ENCODE measurements around the gene CLCNKA. TPM values are rescaled to one million over a fixed set of nuclear protein-coding genes. Genes with fewer than 3 reads are reported as not detected.
"Not testable (repeated sequence)": the region's sequence is repeated elsewhere in the genome, so short reads cannot be mapped to it uniquely, and the experiment has no call there.

Gene CLCNKA
- polyA plus RNA-seq (2012; ENCODE audit: insufficient read depth, insufficient read length): not detected

DNA sequence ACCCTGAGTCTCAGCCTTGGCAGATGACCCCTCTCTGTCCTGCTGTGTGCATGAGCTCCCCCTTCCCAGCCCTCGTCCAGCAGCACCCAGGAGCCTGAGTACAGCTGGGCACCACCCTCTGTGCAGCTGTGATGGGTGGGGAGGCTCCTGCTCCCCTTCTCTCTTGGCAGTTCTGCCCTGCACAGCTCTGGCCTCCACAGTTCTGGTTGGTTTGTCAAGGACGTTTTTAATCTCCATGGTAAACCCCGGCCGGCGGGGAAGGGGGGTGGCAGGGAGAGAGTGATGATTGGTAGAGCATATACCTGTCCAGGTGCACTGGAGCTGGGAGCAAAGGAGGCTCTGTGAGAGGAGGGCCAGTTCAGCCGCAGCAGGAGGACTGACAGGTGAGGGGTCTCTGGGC lies at the start of gene CLCNKA:
TSS of gene CLCNKA (plus strand) at position 356 of the 400 bp plus-strand sequence. CDS start 584 bp downstream, outside the sequence.
- no peak within 1 kb of the TSS for H3K4me3 ChIP-seq (ENCODE audit: low read length)
- DNase-seq (ENCODE audit: low read depth, low spot score): no peak

DNA sequence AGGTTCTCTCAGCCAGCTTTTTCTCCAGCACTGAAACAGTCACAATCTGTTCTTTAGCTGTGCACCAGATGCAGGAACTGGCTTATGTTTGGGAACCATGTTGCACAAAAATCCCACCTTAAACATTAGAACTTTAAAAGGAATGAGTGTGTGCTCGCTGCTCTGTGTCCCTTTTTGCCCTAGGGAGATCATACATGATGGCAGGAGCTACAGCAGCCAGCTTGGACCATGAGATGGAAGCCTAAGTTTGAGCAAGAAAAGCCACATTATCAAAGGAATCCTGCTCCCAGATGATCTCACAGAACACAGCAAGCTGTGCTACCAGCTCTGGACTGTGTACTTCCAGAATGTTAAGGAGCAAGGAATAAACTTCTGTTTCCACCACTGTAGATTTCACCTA lies 49.4 kb upstream of the CLCNKA start:
- no peak for DNase-seq (ENCODE audit: low read depth, low spot score)
- H3K4me3 ChIP-seq (ENCODE audit: low read length): no peak overlapping the region

DNA sequence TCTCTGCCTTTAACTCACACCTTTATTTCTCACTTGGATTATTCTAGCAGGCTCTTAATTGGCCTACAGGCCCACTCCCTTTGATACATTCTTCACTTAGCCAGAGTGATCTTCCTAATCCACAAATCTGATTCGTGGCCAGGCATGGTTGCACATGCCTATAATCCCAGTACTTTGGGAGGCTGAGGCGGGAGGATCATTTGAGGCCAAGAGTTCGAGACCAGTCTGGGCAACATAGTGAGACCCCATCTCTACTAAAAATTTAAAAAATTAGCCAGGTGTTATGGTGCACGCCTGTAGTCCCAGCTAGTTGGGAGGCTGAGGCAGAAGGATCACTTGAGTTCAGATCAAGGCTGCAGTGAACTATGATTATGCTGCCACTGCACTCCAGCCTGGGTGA lies 48.1 kb upstream of the CLCNKA start:
- no peak overlapping the region for H3K4me3 ChIP-seq (ENCODE audit: low read length)
- DNase-seq (ENCODE audit: low read depth, low spot score): no peak

DNA sequence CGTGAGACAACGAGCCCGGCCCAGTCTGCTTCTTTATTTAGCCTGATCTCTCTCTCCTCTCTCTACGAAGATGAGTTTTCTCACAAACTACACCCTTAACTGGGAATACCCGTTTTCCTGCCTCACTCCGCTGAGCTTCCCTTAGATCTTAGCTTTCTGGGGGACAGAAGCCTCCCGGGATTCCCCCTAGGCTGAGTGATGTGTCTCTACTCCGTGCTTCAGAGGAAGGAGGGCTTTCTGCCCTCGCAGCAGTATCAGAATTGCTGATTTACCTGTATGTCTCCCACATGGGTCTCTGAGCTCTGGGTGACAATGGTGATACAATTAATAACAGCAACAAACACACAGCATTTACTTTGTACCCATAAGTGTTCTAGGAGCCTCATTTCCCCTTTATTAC lies 47.0 kb upstream of the CLCNKA start:
- H3K4me3 ChIP-seq (ENCODE audit: low read length): peak overlapping the region; percentile 67
- no peak for DNase-seq (ENCODE audit: low read depth, low spot score)

DNA sequence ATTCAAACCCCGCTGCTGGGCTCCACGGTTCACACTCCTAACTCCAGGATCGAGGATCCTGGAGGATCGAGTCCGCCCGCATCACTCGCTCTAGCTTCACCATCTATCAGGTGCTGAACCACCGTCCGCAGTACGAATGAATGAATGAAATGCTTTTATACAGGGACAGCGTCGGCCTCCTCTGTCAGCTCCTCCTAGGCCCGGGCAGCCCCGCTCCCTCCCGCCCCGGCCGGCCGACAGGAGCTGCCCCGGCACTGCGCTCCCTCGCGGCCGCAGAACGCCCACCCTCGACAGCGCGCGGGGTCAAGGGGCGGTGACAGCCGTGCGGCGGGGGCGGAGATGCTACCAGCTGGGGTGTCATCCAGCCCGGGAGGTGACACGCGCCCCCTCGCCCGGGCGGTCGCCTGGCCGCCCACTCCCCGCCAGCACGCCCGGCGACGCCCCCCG lies 46.5 kb upstream of the CLCNKA start:
- H3K4me3 ChIP-seq (ENCODE audit: low read length): peak overlapping the region; percentile 67
- peak; percentile 20 for DNase-seq (ENCODE audit: low read depth, low spot score)

DNA sequence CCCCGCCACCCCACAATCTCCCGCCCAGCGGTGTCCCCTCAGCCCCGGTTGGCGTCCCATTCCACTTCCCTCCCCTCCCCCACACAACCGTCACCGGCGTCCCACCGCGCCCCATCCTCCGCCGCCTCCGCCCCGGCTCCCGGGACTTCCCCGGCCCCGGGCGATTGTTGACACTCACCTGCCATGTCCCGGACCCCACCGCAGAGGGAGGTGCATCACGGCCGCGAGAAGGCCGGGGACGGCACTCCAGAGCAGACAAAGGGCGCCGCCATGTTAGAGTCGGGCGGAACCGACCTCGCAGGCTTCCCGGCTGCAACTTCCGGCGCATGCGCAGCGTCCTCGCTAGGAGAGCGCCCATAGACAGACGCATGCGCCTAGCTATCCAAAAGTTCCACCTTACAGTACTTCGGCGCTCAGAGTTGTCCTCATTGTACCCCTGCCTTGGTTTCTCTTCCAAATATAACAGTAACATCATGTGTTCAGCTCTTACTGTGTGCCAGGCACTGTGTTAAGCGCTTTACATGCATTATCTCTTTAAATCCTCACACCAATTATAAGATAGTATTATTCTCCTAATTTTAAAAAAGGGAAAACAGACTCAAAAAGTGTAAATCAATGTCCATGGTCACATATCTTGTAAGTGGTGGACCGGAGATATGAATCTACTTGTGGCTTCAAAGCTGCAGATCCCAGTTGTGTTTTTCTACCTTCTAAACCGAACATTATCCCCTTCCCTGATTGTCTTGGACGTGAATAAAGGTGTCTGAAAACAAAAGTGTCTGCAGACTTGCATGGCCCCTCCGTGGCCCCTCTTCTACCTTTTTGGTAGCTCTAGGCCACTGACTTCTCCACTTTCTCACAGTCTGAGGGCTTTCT lies 45.8 kb upstream of the CLCNKA start, which contains the start of gene ZBTB17:
TSS of gene ZBTB17 (minus strand) at position 297 of the 876 bp plus-strand sequence. CDS start 27,606 bp downstream, outside the sequence.
- peak; percentile 91 for DNase-seq (ENCODE audit: low read depth, low spot score)
- peak within 1 kb of the TSS; percentile 67 for H3K4me3 ChIP-seq (ENCODE audit: low read length)

DNA sequence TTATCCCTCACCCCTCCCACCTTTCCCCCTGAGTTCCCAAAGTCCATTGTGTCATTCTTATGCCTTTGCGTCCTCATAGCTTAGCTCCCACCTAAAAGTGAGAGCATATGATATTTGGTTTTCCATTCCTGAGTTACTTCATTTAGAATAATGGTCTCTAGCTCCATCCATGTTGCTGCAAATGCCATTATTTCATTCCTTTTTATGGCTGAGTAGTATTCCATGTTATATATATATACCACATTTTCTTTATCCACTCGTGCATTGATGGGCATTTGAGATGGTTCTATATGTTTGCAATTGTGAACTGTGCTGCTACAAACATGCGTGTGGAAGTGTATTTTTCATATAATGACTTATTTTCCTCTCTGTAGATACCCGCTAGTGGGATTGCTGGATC lies 43.9 kb upstream of the CLCNKA start:
- not testable (repeated sequence) for H3K4me3 ChIP-seq (ENCODE audit: low read length); DNase-seq (ENCODE audit: low read depth, low spot score)

DNA sequence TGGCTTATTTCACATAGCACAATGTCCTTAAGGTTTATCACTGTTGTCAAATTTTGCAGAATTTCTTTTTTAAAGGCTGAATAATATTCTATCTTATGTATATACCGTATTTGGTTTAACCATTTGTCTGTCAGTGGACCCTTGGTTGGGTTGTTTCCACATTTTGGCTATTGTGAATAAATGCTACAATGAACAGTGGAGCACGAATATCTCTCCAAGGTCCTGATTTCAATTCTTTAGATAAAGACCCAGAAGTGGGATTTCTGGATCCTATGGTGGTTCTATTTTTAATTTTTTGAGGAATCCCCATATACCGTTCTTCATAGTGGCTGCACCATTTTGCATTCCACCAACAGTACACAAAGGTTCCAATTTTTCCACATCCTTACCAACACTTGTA lies 40.2 kb upstream of the CLCNKA start:
- H3K4me3 ChIP-seq (ENCODE audit: low read length): no peak overlapping the region
- no peak for DNase-seq (ENCODE audit: low read depth, low spot score)

DNA sequence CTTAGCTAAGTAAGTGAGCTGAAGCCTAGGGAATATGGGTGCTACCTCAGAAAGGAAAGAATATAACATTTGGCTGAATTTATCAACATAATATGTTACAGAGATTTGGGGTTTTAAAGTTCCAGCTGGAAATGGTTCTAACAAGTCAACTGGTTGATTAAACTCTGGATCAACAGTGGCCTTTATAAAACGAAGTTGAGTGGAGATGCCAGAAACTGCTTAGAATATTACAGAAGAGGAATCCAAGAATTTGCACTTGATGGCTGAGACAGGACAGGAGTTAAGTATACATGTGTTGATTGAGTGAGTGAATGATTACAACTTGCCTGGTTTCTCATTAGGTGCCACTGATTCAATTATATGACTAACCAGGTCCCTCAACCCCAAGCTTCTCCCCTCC lies 38.6 kb upstream of the CLCNKA start:
- H3K4me3 ChIP-seq (ENCODE audit: low read length): no peak overlapping the region
- no peak for DNase-seq (ENCODE audit: low read depth, low spot score)

DNA sequence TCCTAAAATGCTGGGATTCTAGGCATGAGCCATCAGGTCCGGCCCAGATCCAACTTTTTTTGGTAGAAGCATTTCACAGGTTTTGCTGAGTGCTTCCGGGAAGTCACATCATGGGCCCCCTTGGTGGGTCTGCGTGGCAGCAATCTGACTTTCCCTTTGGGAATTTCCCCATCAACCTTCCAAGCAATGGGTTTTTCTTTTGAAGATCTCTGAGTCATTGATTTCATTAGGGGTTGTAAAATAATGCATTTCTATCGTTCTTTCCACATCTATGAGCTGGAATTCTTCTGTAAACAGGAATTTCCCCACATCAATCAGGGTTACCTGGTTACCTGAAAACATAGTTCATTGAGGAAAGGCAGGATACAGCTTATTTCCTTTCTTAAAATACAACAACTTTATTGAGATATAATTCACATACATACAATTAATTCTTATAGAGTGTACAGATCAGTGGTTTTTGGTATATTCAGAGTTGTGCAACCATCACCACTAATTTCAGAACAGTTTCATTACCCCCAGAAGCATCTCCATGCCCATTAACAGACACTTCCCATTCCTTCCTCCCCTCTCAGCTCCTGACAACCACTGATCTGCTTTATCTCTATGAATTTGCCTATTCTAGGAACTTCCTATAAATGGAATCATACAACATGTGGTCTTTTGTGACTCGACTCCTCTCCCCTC lies 36.1 kb upstream of the CLCNKA start:
- no peak for DNase-seq (ENCODE audit: low read depth, low spot score)
- no peak overlapping the region for H3K4me3 ChIP-seq (ENCODE audit: low read length)

DNA sequence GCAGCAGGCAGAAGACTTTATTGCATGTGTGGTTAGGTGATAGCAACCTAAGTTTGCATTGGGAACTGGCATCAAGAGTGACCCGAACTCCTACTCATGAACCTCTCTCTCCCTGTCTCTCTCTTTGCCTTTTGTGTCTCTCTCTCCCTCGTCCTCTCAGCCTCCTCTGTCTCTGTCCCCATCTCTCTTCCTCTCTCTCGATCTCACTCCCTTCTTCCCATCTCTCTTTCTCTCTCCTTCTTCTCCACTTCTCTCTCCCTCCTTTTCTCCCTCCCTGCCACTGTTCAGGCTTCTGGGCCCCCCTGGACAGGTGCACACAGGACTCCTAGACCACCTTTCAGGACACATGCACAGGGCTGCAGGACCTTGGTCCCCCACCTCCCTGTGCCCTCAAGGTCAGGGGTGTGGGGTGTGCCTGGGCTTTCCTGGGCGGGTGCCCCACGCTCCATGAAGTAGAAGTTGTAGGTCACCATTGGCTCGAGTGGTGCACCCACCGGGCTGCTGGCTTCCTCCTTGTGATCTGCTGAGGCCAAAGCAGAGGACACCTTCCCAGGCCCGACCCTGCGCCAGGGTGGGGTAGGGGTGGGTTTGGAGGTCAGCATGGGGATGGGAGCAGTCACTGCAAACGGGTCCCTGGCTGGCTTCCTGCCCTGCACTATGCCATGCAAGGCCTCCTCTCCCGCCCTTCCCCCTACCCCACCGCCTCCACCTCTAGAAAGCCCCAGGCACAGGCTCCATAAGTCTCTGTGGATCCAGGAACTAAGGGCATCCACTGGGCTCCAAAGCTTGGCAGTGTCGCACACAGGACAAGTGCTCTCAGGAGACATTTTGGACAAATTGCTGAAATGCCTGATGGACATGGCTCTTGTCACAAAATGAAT lies 32.7 kb upstream of the CLCNKA start:
- no peak for DNase-seq (ENCODE audit: low read depth, low spot score)
- no peak overlapping the region for H3K4me3 ChIP-seq (ENCODE audit: low read length)

DNA sequence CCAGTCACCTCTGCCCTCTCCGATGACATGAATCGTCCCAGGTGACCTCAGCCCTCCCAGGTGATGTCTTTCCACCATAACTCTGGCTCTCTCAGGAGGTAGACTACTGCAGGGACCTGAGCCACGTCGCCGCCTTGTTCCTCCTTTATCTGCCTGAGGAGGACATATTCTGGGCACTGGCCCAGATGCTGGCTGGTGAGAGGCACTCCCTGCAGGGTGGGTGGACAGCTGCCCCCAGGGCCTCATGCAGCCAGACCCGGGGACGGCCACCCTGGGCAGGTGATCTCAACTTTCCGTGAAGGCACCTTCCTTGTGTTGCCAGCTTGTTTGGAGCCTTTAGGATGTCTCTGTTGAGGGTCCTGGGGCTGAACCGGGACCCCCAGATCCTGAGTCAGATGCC lies 32.1 kb upstream of the CLCNKA start:
- H3K4me3 ChIP-seq (ENCODE audit: low read length): no peak overlapping the region
- DNase-seq (ENCODE audit: low read depth, low spot score): no peak

DNA sequence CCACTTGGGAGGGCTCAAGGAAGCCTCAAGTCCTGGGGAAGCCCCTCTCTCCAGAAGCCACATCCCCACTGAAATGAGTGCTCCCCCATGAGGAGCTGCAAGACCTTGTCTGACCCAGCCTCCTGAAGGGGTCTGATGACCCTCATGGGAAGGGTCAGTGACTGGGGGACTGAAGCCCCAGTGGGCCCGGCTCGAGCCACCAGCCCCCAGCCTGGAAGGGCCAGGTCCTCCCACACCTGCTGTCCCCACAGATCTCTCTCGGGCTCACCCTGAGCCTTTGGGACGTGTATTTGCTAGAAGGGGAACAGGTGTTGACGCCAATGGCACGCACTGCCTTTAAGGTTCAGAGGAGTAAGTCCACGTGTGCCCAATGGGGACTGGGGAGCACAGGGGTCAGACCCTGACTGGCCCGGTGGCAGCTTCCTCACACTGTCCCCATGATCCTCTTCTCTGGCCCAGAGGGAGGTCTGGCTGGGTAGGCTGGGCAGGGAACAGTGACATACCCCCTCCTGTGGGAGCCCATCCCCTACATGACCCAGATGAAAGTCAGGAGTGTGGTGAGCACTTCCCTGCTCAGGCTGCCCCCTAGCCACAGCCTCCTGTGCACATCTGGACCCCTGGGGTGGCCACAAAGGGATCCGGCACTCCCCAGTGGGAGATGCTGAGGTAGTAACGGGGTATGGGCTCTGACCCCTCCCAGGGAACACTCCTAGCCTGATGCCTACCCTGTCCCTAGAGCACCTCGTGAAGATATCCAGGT lies 30.2 kb upstream of the CLCNKA start:
- no peak overlapping the region for H3K4me3 ChIP-seq (ENCODE audit: low read length)
- DNase-seq (ENCODE audit: low read depth, low spot score): no peak

DNA sequence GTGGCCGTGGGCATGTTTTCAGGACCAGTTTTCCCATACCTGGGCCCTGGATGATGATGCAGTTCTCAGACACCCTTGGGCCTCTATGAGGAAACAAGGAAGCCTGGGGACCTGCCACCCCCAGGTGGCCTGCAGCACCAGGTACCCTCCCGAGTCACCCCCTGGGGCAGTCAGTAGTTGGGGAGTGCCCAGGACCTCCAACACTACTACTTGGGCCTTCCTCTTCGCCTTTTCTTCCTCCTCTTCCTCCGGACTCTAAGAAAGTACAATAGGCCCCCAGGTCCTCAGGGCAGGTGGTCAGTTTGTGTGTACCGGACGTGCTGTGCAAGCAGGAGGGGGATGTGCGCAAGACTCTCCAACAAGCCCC lies 29.7 kb upstream of the CLCNKA start:
- DNase-seq (ENCODE audit: low read depth, low spot score): no peak
- H3K4me3 ChIP-seq (ENCODE audit: low read length): no peak overlapping the region

DNA sequence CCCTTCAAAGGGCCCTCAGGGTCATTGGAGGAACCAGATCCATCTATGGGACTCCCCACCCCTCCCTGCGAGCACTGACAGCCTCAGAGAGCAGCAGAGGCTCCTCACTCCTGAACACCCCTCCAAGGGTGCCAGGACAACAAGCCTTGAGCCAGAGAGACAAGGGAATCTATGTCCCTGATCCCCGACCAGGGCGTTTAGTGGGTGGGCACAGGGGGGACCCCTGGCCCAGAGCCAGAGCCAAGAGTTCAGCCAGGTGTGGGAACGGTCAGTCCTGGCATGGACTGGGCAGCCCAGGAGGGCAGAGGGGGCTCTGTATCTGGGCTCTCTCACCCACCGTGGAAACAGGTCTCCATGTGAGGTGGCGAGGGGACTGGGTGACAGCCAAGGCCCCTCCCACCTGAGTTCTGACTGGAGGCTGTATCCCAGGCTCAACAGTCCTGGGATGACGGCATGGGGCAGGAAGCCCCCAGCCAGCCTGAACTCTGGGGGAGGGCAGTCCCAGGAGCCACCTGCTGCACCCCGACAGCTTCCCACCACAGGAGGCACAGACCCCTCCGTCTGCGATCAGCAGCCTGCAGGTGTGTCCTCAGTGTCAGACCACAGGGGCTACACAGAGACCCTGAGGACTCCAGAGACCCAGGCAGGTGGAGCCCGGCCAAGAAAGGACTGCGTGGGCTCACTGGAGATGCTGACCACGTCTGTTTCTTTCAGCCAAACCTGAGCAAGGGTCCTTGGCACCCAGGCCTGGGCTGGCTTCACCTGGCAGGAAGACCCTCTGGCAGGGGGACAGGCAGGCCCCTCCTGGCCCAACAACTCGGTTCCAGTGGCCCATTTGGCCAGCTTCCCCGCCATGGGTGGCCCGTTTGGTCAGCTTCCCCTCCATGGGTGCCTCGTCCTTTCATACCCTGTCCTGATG lies 29.0 kb upstream of the CLCNKA start:
- no peak overlapping the region for H3K4me3 ChIP-seq (ENCODE audit: low read length)
- no peak for DNase-seq (ENCODE audit: low read depth, low spot score)

DNA sequence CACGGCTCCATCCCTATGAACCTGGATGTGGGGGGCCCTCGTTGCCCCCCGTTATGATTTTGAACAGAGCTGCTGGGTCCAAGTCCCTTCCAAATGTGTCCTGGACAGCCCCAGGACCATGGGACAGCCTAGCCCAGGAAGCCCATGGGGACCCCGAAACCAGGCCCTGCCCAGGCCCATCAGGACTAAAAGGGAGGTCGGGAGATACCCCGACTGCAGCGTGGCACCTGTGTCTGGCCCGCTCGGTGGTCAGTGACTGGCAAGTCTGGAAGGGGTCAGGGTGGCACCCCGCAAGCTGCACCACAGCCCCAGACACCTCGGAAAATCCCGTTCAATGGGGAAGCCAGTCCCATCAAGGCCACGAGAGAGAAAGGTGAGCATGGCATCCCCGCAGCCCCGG lies 28.2 kb upstream of the CLCNKA start:
- DNase-seq (ENCODE audit: low read depth, low spot score): no peak

DNA sequence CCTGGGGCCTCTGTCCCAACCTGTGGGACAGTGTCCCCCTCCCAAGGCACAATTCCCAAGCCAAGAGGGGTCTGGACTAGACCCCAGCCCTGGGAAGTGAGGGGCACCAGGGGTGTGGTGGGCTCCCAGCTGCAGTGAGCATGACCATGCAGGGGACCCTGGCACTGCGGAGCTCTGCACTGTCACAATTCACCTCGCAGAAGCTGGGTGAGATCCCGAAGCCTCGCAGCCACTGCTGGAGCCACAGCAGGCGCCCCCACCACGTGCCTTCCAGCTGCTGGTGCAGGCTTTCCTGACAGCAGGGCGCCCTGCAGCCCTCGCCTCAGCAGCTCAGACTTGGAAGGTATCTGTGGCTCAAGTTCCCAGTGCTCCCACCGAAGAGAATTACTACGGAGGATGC lies 27.8 kb upstream of the CLCNKA start:
- no peak for DNase-seq (ENCODE audit: low read depth, low spot score)
- no peak overlapping the region for H3K4me3 ChIP-seq (ENCODE audit: low read length)

More for the DNA sequence above, 28.2 kb upstream of the CLCNKA start:
- no peak overlapping the region for H3K4me3 ChIP-seq (ENCODE audit: low read length)

All from Jurkat, Clone E6-1 (cell line).